Measurements from ENCODE around the gene AUTS2. TPM values are rescaled to one million over a fixed set of nuclear protein-coding genes. Genes with fewer than 3 reads are reported as not detected.

The AUTS2 gene
- total and polyA plus RNA-seq, 2 experiments from 2014 or later: 32.0 to 91.0 TPM

DNA sequence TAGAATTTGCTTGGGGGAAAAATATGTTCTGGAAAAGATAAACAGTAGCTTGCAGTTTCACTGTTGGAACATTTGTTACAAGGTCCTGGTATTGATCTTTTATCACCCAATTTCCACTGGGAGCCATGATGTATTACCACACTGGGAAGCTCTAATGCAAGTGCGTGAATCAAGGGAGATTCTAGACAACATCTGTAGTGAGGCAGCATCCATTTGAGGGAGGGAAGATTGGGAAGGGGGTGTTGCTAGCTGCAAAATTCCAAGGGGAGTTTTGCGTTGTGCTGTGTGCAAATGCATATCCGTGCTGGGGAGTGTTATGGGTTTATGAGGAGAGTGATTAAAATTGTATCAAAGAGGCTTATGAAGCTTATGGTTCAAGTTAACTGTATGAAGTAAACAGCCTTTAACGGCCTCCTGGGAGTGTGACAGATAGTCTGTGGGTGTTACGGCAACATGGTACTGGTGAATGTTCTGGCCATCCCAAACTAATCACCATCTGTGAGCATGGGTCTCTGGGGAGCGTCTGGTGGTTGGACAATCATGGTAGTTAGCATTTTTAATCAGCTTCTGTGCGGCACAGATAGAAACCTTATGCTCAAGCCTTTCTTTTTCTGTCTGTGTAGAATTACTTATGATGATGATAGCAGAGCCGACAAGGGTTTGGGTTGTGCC is 931.8 kb downstream of the AUTS2 start:
- no peak overlapping the region for H3K4me3 Mint-ChIP-seq
- Histone ChIP-seq H3K27me3 (ENCODE audit: insufficient read depth) (no peaks in the 10 kb centered on the region), H3K4me1 (ENCODE audit: insufficient read depth) (no peaks in the 10 kb centered on the region), H3K4me2 (no peak overlapping the region), H3K36me3 (ENCODE audit: insufficient read depth) (no peaks in the 10 kb centered on the region), H3F3A (replicated peaks; ENCODE audit: low read depth) (no peaks in the 10 kb centered on the region), H3K4me3 (no peak overlapping the region), H3K9me2 (ENCODE audit: insufficient read depth) (no peaks in the 10 kb centered on the region; the same call in 1 of the 2 replicates), H2AFZ (no peak overlapping the region), H4K20me1 (replicated peaks; ENCODE audit: insufficient read depth) (no peaks in the 10 kb centered on the region), H3K79me2 (replicated peaks; ENCODE audit: insufficient read depth) (no peaks in the 10 kb centered on the region), H3K27ac (ENCODE audit: low read depth) (no peak overlapping the region)
- no peak overlapping the region for H3K27ac Mint-ChIP-seq
- ATAC-seq (no peak), DNase-seq (ENCODE audit: low spot score) (no peak)
- no peaks in the 10 kb centered on the region for H3K9me3 Mint-ChIP-seq
- H3K4me1 Mint-ChIP-seq: no peaks in the 10 kb centered on the region
- TF ChIP-seq JUNB (IDR thresholded peaks at IDR 0.05; ENCODE audit: unreplicated experiment): no peak
- TF ChIP-seq NANOG (IDR thresholded peaks at IDR 0.05; ENCODE audit: borderline replicate concordance): no peak
- TF ChIP-seq REST (IDR thresholded peaks at IDR 0.05; ENCODE audit: unreplicated experiment): no peak
- TF ChIP-seq EZH2phosphoT487 (IDR thresholded peaks at IDR 0.05; ENCODE audit: unreplicated experiment): no peak
- TF ChIP-seq EZH2 (IDR thresholded peaks at IDR 0.05; ENCODE audit: low read depth, unreplicated experiment): no peak
- TF ChIP-seq ZNF462 (CRISPR knock-in tag; IDR thresholded peaks at IDR 0.05): no peak
- no peak for TF ChIP-seq ZNF114 (CRISPR knock-in tag; IDR thresholded peaks at IDR 0.05)
- TF ChIP-seq ZNF331 (CRISPR knock-in tag; IDR thresholded peaks at IDR 0.05; ENCODE audit: low read depth): no peak
- TF ChIP-seq CREB1 (CRISPR knock-in tag; IDR thresholded peaks at IDR 0.05; ENCODE audit: low read depth): no peak
- TF ChIP-seq, protein P1, sequence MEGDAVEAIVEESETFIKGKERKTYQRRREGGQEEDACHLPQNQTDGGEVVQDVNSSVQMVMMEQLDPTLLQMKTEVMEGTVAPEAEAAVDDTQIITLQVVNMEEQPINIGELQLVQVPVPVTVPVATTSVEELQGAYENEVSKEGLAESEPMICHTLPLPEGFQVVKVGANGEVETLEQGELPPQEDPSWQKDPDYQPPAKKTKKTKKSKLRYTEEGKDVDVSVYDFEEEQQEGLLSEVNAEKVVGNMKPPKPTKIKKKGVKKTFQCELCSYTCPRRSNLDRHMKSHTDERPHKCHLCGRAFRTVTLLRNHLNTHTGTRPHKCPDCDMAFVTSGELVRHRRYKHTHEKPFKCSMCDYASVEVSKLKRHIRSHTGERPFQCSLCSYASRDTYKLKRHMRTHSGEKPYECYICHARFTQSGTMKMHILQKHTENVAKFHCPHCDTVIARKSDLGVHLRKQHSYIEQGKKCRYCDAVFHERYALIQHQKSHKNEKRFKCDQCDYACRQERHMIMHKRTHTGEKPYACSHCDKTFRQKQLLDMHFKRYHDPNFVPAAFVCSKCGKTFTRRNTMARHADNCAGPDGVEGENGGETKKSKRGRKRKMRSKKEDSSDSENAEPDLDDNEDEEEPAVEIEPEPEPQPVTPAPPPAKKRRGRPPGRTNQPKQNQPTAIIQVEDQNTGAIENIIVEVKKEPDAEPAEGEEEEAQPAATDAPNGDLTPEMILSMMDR (conservative IDR thresholded peaks at IDR 0.05; ENCODE audit: low read depth in 2 of 2): no peak
- no peak for TF ChIP-seq POLR2AphosphoS5 (IDR thresholded peaks at IDR 0.05; ENCODE audit: low read depth)
- TF ChIP-seq, protein P2, sequence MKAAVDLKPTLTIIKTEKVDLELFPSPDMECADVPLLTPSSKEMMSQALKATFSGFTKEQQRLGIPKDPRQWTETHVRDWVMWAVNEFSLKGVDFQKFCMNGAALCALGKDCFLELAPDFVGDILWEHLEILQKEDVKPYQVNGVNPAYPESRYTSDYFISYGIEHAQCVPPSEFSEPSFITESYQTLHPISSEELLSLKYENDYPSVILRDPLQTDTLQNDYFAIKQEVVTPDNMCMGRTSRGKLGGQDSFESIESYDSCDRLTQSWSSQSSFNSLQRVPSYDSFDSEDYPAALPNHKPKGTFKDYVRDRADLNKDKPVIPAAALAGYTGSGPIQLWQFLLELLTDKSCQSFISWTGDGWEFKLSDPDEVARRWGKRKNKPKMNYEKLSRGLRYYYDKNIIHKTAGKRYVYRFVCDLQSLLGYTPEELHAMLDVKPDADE (IDR thresholded peaks at IDR 0.05): no peak
- no peak for TF ChIP-seq STAT1 (IDR thresholded peaks at IDR 0.05; ENCODE audit: unreplicated experiment)
- H3K27me3 Mint-ChIP-seq (ENCODE audit: insufficient read depth, low read depth, poor library complexity): no peaks in the 10 kb centered on the region
- no peaks in the 10 kb centered on the region for H3K36me3 Mint-ChIP-seq (ENCODE audit: low read depth)

Measured in GM23338 (cell line).